HepG2 (cell line): ENCODE data around the gene C1S. TPM values are rescaled to one million over a fixed set of nuclear protein-coding genes. Genes with fewer than 3 reads are reported as not detected.
A peak's percentile ranks its signal among the peaks of the same experiment; 100 is the strongest.

ENCODE experiments used
- ATF7-NPFF ChIP-seq: sonication (generic); formaldehyde crosslinking; IDR thresholded peaks from 2 replicates; pipeline ENCODE4 v1.8.1; 2023; ENCODE audit warnings: mild to moderate bottlenecking, low read depth, missing genetic modification reagents, moderate library complexity
- FOXM1 ChIP-seq: sonication (generic); formaldehyde crosslinking; IDR thresholded peaks from 2 replicates; pipeline ENCODE4 v1.5.0; 2020; ENCODE audit warnings: missing genetic modification reagents
- FOXO4 ChIP-seq: sonication (generic); formaldehyde crosslinking; conservative IDR thresholded peaks from 2 replicates; pipeline ENCODE4 v1.8.1; 2023; ENCODE audit warnings: missing genetic modification reagents
- FOXP1 ChIP-seq, 2 experiments: fragments of 450-650 bp in 1 of 2; IDR thresholded peaks; 2 replicates each; pipeline ENCODE4 v1.6.1; 2017 to 2018; ENCODE audit warnings: antibody characterized with exemption in 1 of 2
- GATAD1 ChIP-seq: IDR thresholded peaks from 2 replicates; pipeline ENCODE4 v1.6.1; 2016; ENCODE audit warnings: missing genetic modification reagents, missing compliant biosample characterization
- HMGA1 ChIP-seq: sonication (generic); formaldehyde crosslinking; conservative IDR thresholded peaks from 2 replicates; pipeline ENCODE4 v1.4.0; 2020; ENCODE audit warnings: missing genetic modification reagents
- MTERF4 ChIP-seq: sonication (generic); formaldehyde crosslinking; IDR thresholded peaks from 2 replicates; pipeline ENCODE4 v1.8.0; 2023; ENCODE audit warnings: mild to moderate bottlenecking, missing genetic modification reagents
- NFE2L1 ChIP-seq: sonication (generic); formaldehyde crosslinking; IDR thresholded peaks from 2 replicates; pipeline ENCODE4 v1.4.0; 2020; ENCODE audit warnings: missing genetic modification reagents, mild to moderate bottlenecking, borderline replicate concordance
- NR2F6 ChIP-seq, 2 experiments: IDR thresholded peaks; 2 replicates each; pipeline ENCODE4 v1.6.1; 2016; ENCODE audit warnings: antibody characterized with exemption in 1 of 2, mild to moderate bottlenecking in 1 of 2
- TBX2 ChIP-seq: sonication (generic); formaldehyde crosslinking; IDR thresholded peaks from 2 replicates; pipeline ENCODE4 v1.5.0; 2020; ENCODE audit warnings: missing genetic modification reagents, mild to moderate bottlenecking, borderline replicate concordance
- TFAP4 ChIP-seq: sonication (generic); IDR thresholded peaks from 2 replicates; pipeline ENCODE4 v1.6.1; 2016; ENCODE audit warnings: low read depth, borderline replicate concordance
- YEATS4 ChIP-seq: sonication (generic); formaldehyde crosslinking; IDR thresholded peaks from 2 replicates; pipeline ENCODE4 v1.4.0; 2020; ENCODE audit warnings: missing genetic modification reagents, borderline replicate concordance
- ZNF382 ChIP-seq: sonication (generic); formaldehyde crosslinking; IDR thresholded peaks from 2 replicates; pipeline ENCODE4 v1.5.0; 2020; ENCODE audit warnings: missing genetic modification reagents, mild to moderate bottlenecking, borderline replicate concordance
- ZNF446 ChIP-seq: sonication (generic); formaldehyde crosslinking; IDR thresholded peaks from 2 replicates; pipeline ENCODE4 v1.5.0; 2020; ENCODE audit warnings: mild to moderate bottlenecking, missing genetic modification reagents
- ZNF567 ChIP-seq: sonication (generic); formaldehyde crosslinking; IDR thresholded peaks from 2 replicates; pipeline ENCODE4 v1.8.1; 2023; ENCODE audit warnings: mild to moderate bottlenecking, missing genetic modification reagents, borderline replicate concordance
- ZNF598 ChIP-seq: sonication (generic); formaldehyde crosslinking; IDR thresholded peaks from 2 replicates; pipeline ENCODE4 v1.5.1; 2020; ENCODE audit warnings: mild to moderate bottlenecking, missing genetic modification reagents, borderline replicate concordance
- ZSCAN21 ChIP-seq: sonication (generic); formaldehyde crosslinking; IDR thresholded peaks from 2 replicates; pipeline ENCODE4 v1.8.0; 2022; ENCODE audit warnings: mild to moderate bottlenecking, missing genetic modification reagents, moderate library complexity, borderline replicate concordance
- polyA plus RNA-seq, 8 experiments: library from polyadenylated mRNA; depleted of rRNA in 3 of 8; stranded (reverse) in 7 of 8; unstranded in 1 of 8; fragments of >200 nt; fragmentation: Illumina TruSeq in 4 of 8; extraction: Trizol in 4 of 8; gene quantifications; 2 replicates each; pipeline versions ENCODE4 v1.2.1 to v1.2.3, GENCODE V29; 2011 to 2016; ENCODE audit warnings: low read depth in 4 of 8, missing spikeins in 1 of 8, mixed read lengths in 1 of 8; ENCODE audit not compliant: insufficient read depth in 1 of 8
- total RNA-seq, 5 experiments: library from RNA; depleted of rRNA; stranded (reverse); fragments of >200 nt; fragmentation: Illumina TruSeq; extraction: Trizol; gene quantifications; 2 replicates each; pipeline ENCODE4 v1.2.3, GENCODE V29; 2016; ENCODE audit warnings: low read depth in 1 of 5
- TF ChIP-seq, protein P1 (sequence below): sonication (generic); formaldehyde crosslinking; IDR thresholded peaks from 2 replicates; pipeline ENCODE4 v1.4.0; 2020; ENCODE audit warnings: missing genetic modification reagents
- TF ChIP-seq, protein P2 (sequence below): sonication (generic); formaldehyde crosslinking; IDR thresholded peaks from 2 replicates; pipeline ENCODE4 v1.4.0; 2020; ENCODE audit warnings: missing genetic modification reagents

C1S gene
- total and polyA plus RNA-seq, 2 of the 13 experiments (the other 11 are each of a cell fraction or from before 2014, with no cell fraction given), result 14.5 to 18.2 TPM

GRCh38 chr12:7108796-7109571 is 48.5 kb downstream of the C1S start, which contains the start of gene C1RL (continued):
- TF ChIP-seq, protein P1, sequence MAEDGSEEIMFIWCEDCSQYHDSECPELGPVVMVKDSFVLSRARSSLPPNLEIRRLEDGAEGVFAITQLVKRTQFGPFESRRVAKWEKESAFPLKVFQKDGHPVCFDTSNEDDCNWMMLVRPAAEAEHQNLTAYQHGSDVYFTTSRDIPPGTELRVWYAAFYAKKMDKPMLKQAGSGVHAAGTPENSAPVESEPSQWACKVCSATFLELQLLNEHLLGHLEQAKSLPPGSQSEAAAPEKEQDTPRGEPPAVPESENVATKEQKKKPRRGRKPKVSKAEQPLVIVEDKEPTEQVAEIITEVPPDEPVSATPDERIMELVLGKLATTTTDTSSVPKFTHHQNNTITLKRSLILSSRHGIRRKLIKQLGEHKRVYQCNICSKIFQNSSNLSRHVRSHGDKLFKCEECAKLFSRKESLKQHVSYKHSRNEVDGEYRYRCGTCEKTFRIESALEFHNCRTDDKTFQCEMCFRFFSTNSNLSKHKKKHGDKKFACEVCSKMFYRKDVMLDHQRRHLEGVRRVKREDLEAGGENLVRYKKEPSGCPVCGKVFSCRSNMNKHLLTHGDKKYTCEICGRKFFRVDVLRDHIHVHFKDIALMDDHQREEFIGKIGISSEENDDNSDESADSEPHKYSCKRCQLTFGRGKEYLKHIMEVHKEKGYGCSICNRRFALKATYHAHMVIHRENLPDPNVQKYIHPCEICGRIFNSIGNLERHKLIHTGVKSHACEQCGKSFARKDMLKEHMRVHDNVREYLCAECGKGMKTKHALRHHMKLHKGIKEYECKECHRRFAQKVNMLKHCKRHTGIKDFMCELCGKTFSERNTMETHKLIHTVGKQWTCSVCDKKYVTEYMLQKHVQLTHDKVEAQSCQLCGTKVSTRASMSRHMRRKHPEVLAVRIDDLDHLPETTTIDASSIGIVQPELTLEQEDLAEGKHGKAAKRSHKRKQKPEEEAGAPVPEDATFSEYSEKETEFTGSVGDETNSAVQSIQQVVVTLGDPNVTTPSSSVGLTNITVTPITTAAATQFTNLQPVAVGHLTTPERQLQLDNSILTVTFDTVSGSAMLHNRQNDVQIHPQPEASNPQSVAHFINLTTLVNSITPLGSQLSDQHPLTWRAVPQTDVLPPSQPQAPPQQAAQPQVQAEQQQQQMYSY (CRISPR knock-in tag), result no peak
- TF ChIP-seq ZNF567 (CRISPR knock-in tag) (no peak), FOXO4 (CRISPR knock-in tag) (no peak), ATF7-NPFF (no peak; the same call in 1 of the 2 replicates), FOXP1 (IDR thresholded peaks at IDR 0.05) (no peak), FOXP1 (CRISPR knock-in tag; IDR thresholded peaks at IDR 0.05) (no peak), GATAD1 (CRISPR knock-in tag) (peak; percentile 61; the same call in 1 of the 2 replicates), FOXM1 (CRISPR knock-in tag) (no peak), NFE2L1 (no peak), TBX2 (CRISPR knock-in tag) (peak; percentile 10; the same call in 1 of the 2 replicates), ZNF446 (CRISPR knock-in tag) (no peak), ZNF382 (no peak), NR2F6 (IDR thresholded peaks at IDR 0.05) (peak; percentile 68; the same call in 1 of the 2 replicates), NR2F6 (CRISPR knock-in tag; IDR thresholded peaks at IDR 0.05) (peak; percentile 87), ZSCAN21 (CRISPR knock-in tag) (no peak), ZNF598 (CRISPR knock-in tag) (0 out of 2 replicates have a peak, but pooled peaks have one; percentile 11), TFAP4 (peak; percentile 37; the same call in 1 of the 2 replicates), YEATS4 (CRISPR knock-in tag) (0 out of 2 replicates have a peak, but pooled peaks have one; percentile 31), MTERF4 (no peak), HMGA1 (CRISPR knock-in tag) (no peak)
- TF ChIP-seq, protein P2, sequence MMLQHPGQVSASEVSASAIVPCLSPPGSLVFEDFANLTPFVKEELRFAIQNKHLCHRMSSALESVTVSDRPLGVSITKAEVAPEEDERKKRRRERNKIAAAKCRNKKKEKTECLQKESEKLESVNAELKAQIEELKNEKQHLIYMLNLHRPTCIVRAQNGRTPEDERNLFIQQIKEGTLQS (CRISPR knock-in tag), result no peak
